Measurements from ENCODE around the gene HSD11B1.

Gene HSD11B1

DNA sequence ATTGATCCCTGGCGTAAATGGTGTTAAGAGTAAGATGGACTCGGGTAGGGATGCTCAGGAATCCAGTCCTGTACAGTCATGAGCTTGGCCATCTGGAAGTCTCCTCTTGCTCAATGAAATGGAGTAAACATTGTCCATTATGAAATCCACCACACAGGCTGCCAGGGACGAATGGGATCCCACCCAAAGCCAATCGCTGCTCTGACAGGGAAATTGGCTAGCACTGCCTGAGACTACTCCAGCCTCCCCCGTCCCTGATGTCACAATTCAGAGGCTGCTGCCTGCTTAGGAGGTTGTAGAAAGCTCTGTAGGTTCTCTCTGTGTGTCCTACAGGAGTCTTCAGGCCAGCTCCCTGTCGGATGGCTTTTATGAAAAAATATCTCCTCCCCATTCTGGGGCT lies at the start of gene HSD11B1:
Gene HSD11B1, plus strand, starts transcription at position 263 of the 400 bp plus-strand sequence. Its CDS starts 97 bp downstream, at position 360.
- no peak for DNase-seq

- DNase-seq = no peak
Observed at GRCh38 chr1:209655411-209656231, 49.0 kb upstream of the HSD11B1 start.

GRCh38 chr1:209657140-209657879 lies 47.3 kb upstream of the HSD11B1 start:
- no peak for DNase-seq

DNA sequence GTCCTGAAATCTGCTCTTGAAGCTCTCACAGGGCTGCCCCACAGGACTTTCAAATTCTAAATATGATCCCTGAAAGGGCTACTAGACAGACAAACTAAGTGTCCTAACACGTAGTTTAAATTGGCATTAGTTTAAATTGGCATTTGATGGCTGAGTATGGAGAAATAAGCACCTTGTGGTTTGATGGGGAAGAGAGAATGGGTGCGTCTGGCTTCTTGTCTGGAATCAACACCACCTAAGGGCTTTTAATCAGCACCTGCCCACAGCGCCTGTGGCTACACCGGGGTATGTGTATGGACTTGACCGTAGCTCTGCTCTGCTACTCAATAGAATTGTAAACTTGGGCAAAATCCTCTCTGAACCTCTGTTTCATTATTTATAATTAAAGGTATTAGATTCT lies 46.7 kb upstream of the HSD11B1 start:
- DNase-seq = no peak

DNA sequence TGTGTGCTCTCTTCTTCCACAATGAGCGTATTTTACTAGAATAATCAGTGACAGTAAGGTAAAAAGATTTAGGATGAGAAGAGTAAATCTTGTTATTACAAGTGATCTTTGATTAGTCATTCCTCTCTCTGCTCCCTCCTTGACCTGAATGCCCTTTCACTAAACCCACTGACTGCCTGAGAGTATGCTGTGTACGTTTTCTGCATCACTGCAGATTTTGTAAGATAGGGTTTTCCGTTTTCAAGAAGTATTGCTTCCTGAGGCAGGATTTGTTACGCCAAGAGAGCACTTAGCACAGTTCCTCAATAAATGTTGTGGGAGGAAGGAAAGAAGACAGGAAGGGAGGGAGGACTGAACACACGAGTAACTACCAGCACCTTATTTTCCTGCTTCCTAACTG lies 44.7 kb upstream of the HSD11B1 start:
- DNase-seq = no peak

DNA sequence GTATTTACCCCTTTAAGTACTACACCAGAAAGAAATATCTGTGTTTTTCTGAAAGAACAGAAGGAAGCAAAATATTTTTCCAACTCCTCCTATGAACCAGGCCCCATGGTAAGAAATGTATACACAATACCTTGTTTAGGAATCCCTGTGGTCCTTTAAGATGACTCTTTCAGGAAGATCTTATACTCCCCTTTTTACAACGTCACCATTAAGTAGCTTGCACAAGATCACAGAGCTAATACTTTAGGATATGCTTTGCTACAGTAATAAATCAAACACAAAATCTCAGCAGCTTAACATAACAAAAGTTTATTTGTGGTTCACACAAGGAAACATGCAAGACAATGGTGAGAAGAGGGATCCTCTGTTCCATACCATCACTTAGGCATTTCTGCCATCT lies 43.6 kb upstream of the HSD11B1 start:
- DNase-seq = no peak

DNA sequence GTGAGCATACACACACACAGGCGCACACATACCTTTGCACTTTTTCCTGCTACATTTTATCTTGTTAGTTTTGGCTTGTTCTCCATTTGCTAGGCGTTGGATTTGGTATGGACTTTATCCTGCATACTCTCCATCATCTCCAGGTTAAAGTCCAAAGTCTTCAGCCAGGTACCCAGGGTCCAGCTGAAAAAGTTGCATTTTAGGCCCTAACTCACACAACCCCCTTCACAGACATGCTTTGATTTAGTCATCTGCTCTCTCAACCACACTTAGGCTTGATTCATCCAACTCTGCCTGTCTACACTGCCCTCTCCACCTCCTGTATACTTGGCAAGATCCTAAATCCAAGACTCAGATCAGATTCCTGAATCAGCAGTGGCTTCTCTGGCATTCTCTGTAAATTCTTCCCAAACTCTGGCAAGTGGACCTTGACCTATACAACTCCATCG lies 41.7 kb upstream of the HSD11B1 start:
- no peak for DNase-seq

DNA sequence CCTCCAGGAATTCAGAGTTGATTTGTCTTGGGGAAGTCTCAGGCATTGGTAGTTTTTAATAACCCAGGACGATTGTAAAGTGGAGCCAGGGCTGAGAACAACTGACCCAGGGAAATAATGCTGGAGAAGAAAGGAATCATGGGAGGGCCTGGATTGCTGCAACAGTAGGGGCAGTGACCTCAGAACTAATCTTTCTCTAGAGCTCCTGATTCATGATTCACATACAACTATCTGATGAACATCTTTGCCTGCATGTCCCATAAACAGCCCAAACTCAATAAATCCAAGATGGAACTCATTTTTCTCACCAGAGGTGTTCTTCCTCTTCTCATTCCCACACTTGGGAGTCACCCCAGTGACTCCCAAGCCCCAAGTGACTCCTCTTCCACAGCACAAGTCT lies 37.5 kb upstream of the HSD11B1 start:
- no peak for DNase-seq

GRCh38 chr1:209667708-209668107 lies 36.9 kb upstream of the HSD11B1 start:
- no peak for DNase-seq

- DNase-seq = no peak
Observed at GRCh38 chr1:209670441-209671082, 34.1 kb upstream of the HSD11B1 start.

DNA sequence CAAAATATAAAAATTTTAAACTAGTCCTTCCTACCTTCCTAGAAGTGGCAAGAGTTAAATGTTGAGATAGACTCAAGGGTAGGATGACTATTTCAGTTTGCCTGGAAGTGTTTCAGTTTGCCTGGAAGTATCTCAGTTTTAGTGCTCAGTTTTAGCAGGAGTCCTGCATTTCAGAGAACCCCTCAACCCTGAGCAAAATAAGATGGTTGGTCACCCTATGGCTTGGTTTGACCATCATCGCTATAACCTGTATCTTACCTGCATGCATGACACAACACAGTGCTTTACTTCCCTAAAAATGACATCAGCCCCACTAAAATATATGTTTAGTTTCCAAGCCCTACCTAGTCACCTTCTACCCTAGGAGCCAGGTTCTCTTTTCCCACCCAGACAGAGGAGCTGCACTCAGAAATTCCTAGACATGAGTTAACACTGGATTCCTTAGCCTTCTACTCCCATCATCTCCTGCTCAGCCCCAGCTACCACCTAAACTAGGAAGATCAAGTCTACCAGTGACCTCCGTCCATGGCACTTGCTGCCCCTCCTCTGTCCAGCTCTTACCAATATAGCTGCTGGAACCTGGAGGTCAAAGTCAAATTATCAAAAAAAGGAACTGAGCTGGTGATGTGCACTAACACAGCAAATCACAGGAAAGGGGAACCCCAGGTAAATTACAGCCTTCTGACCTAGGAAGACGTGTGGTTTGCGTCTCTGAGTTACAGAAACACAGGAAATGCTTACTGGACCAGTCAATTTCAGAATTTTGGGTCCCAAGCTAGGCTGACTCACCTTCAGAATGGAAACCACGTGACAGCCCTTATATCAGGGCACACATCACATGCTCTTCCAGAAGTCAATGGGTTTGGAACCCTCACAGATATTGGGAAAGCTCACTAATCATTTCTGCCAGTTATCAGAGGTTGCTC lies 31.7 kb upstream of the HSD11B1 start:
- no peak for DNase-seq

DNA sequence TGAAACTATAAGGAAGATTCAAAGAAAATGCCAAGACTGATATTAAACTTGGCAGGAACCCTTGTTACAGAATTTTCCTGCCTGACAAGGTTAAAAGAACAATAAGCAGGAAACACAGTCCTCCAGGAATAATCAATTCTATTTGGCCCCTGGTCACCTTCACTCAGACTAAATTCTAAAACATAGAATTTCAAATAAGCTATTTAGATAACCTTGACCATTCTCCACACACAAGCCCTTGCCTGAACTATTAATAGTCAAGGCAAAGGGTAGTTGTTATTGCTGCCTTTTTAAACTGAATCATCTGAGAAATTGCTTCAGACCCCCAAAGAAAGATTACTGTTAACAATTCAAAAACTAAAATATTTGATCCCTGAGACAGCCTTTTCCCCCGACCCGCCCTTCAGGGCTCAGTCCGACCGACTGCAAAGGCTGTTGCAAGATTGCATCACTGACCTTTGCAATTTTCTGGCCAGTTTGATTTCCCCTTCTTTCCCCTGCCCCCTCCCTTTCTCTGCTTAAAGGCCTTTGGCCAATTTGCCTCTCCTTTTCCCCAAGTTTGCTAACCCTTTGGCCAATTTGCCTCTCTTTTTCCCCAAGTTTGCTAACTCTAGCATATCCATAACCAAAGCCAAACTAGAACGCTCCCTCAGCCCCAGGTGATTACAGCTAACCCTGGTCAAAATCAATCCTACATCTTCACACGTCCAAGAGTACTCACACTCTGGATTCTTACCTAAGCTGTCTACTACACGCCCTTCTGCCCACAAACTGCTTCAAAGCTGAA lies 30.8 kb upstream of the HSD11B1 start:
- DNase-seq = no peak

GRCh38 chr1:209674957-209675564 lies 29.6 kb upstream of the HSD11B1 start, which contains the start of gene G0S2:
TSS of gene G0S2 (plus strand) at chr1:209675412. CDS start at chr1:209675685, 273 bp downstream.
- DNase-seq = no peak

DNA sequence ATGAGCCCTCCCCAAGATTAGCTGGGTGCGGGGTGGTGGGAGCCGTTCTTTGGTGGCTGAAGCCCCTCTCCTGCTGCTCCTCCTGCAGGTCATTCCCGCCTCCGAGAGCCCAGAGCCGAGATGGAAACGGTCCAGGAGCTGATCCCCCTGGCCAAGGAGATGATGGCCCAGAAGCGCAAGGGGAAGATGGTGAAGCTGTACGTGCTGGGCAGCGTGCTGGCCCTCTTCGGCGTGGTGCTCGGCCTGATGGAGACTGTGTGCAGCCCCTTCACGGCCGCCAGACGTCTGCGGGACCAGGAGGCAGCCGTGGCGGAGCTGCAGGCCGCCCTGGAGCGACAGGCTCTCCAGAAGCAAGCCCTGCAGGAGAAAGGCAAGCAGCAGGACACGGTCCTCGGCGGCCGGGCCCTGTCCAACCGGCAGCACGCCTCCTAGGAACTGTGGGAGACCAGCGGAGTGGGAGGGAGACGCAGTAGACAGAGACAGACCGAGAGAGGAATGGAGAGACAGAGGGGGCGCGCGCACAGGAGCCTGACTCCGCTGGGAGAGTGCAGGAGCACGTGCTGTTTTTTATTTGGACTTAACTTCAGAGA lies 29.0 kb upstream of the HSD11B1 start:
- no peak for DNase-seq

DNA sequence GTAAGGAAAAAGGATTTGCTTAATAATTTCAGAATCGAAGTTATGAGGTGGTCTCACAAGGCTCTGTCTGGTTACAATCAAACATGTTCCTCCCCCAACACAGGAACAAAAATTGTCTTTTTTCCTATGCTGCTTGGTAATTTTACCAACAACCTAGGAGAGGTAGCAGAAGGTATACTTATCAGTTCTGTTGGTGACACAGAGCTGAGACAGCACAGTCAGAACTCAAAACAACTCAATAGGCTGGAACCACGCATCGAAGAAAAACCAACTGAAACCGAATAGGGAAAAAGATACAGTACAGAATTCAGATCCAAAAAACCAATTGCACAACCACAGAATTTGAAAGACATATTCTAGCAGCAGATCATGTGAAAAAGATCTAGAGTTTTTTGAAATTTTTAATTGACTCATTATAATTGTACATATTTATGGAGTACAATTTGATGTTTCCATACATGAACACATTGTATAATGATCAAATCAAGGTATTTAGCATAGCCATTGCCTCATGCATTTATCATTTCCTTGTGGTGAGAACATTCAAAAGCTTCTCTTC lies 25.6 kb upstream of the HSD11B1 start:
- no peak for DNase-seq

DNA sequence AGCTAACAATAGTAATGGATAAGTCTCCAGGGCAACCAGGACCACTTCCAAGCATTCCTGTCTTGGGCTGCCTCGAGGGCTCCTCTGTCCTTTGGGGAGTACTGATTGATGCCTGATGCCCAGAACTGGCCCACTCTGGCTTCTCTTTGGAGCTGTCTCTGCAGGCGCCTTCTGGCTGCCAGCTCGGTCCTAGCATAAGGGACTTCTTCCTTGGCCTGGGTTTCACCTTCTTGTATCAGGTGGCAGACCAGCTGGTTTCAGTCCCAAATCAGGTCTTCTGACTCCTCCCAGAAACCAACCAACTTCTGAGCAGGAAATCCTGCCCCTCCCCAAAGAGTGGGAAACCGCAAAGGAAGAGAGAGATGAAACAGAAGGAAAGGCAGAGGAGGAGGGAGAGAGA lies 18.8 kb upstream of the HSD11B1 start:
- DNase-seq = no peak

DNA sequence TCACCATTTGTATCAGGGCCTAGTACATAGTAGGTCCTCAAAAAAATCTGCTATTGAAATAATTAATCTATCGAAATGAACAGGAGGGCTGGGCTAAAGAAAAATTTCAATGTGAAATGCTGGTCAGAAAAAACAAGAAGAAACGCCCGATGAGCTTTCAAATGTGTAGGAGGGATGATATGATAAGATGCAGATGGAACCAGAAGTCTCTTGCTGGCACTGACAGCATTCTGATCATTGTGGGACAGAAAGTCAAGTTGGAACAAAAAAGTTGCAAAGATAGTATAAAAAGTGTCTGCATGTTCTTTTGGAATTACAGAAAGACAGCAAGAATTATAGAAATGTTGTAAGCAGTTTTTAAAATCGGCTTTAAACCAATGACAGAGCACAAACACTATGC lies 18.3 kb upstream of the HSD11B1 start:
- no peak for DNase-seq

GRCh38 chr1:209688746-209689234 lies 15.9 kb upstream of the HSD11B1 start:
- no peak for DNase-seq

GRCh38 chr1:209689477-209689876 lies 15.2 kb upstream of the HSD11B1 start:
- DNase-seq = no peak

DNA sequence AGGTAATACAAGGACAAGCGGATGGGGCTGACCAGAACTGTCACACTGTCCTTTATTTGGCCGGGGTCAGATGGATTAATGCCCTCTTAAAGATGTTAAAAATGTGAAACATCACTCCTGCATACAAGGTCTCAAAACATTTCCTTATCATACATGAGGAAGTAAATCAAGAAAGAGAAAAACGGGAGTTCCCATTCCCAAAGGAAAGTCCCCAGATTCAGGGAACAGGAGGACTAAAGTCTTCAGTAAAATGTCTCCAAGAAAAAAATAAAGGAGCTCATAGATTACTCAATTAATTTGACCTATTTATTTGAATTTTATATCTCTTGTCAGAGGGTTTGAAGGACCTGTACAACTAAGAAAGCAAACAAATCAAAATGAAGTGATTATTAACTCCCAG lies 13.4 kb upstream of the HSD11B1 start:
- no peak for DNase-seq
